Suprapubic skin (tissue), 3 donors: Measurements from ENCODE around the gene UPF1.

Source experiments
- EP300 ChIP-seq: sonication (generic); formaldehyde crosslinking; IDR thresholded peaks from one replicate; pipeline ENCODE4 v1.6.1; 2017; ENCODE audit warnings: antibody characterized with exemption
- POLR2A ChIP-seq, 2 donors: fragments of 450-650 bp; IDR thresholded peaks; one replicate each; pipeline ENCODE4 v1.6.1; 2017; ENCODE audit warnings: antibody characterized with exemption in 2 of 2, mild to moderate bottlenecking in 2 of 2, moderate library complexity in 2 of 2
- TF ChIP-seq, protein P1 (sequence below), 2 donors: fragments of 200-600 bp in 1 of 2; fragments of 450-650 bp in 1 of 2; sonication (generic) in 1 of 2; IDR thresholded peaks; one replicate each; pipeline ENCODE4 v1.5.1; 2016 to 2019; ENCODE audit warnings: antibody characterized with exemption in 2 of 2, mild to moderate bottlenecking in 1 of 2, moderate library complexity in 1 of 2

- TF ChIP-seq, protein P1, sequence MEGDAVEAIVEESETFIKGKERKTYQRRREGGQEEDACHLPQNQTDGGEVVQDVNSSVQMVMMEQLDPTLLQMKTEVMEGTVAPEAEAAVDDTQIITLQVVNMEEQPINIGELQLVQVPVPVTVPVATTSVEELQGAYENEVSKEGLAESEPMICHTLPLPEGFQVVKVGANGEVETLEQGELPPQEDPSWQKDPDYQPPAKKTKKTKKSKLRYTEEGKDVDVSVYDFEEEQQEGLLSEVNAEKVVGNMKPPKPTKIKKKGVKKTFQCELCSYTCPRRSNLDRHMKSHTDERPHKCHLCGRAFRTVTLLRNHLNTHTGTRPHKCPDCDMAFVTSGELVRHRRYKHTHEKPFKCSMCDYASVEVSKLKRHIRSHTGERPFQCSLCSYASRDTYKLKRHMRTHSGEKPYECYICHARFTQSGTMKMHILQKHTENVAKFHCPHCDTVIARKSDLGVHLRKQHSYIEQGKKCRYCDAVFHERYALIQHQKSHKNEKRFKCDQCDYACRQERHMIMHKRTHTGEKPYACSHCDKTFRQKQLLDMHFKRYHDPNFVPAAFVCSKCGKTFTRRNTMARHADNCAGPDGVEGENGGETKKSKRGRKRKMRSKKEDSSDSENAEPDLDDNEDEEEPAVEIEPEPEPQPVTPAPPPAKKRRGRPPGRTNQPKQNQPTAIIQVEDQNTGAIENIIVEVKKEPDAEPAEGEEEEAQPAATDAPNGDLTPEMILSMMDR (IDR thresholded peaks at IDR 0.05): no peak
- TF ChIP-seq POLR2A (IDR thresholded peaks at IDR 0.05): no peak
- TF ChIP-seq EP300: no peak
These were observed 41.0 kb upstream of the UPF1 start, which contains the start of gene COMP for GRCh38 chr19:18790566-18791314.
